DND-41 (cell line): ENCODE measurements around the gene GPR162.

Experiments
- ATAC-seq: fragments of 200-7000 bp; cut with Tn5 transposase; 3 replicates; pipeline ENCODE4 v1.9.1; 2021; ENCODE audit warnings: low read depth; ENCODE audit not compliant: insufficient read depth
- DNase-seq: peaks from one replicate; pipeline ENCODE4 v3.0.0-alpha.2; 2020
- H2AFZ ChIP-seq: 2 replicates; pipeline ENCODE4 v1.6.0; 2012; ENCODE audit warnings: low read depth, low read length
- H3K27ac ChIP-seq: 2 replicates; pipeline ENCODE4 v1.5.1; 2012; ENCODE audit warnings: low read length, inconsistent platforms
- H3K27me3 ChIP-seq: fragments of 200-600 bp; sonication (generic); 2 replicates; pipeline ENCODE4 v1.6.0; 2012; ENCODE audit warnings: low read length, mild to moderate bottlenecking, inconsistent platforms; ENCODE audit not compliant: insufficient read depth, poor library complexity
- H3K36me3 ChIP-seq: 2 replicates; pipeline ENCODE4 v1.5.1; 2012; ENCODE audit warnings: low read length, inconsistent platforms; ENCODE audit not compliant: insufficient read depth
- H3K4me1 ChIP-seq: 2 replicates; pipeline ENCODE4 v1.5.1; 2012; ENCODE audit warnings: mild to moderate bottlenecking, low read length; ENCODE audit not compliant: insufficient read depth
- H3K4me2 ChIP-seq: 2 replicates; pipeline ENCODE4 v1.6.0; 2012; ENCODE audit warnings: mild to moderate bottlenecking, moderate library complexity, low read length, inconsistent platforms; ENCODE audit not compliant: insufficient read depth
- H3K4me3 ChIP-seq, 2 experiments: fragments of 200-600 bp in 1 of 2; shearing (Covaris generic) in 1 of 2; 2 replicates each; pipeline ENCODE4 v1.5.1; 2012 to 2016; ENCODE audit warnings: inconsistent platforms in 2 of 2, low read length in 2 of 2, mild to moderate bottlenecking in 2 of 2, low read depth in 1 of 2, moderate library complexity in 1 of 2
- H3K79me2 ChIP-seq: 2 replicates; pipeline ENCODE4 v1.6.0; 2012; ENCODE audit warnings: low read length, inconsistent platforms; ENCODE audit not compliant: insufficient read depth
- H3K9ac ChIP-seq: 2 replicates; pipeline ENCODE4 v1.6.0; 2012; ENCODE audit warnings: low read depth, mild to moderate bottlenecking, inconsistent platforms, low read length, moderate library complexity
- H3K9me3 ChIP-seq: 2 replicates; pipeline ENCODE4 v1.5.1; 2012; ENCODE audit warnings: low read length, moderate library complexity, mild to moderate bottlenecking, inconsistent platforms; ENCODE audit not compliant: insufficient read depth, severe bottlenecking
- H4K20me1 ChIP-seq: 2 replicates; pipeline ENCODE4 v1.6.0; 2012; ENCODE audit warnings: low read length; ENCODE audit not compliant: insufficient read depth
- CTCF ChIP-seq: IDR thresholded peaks from 2 replicates; pipeline ENCODE4 v1.5.1; 2012; ENCODE audit warnings: borderline replicate concordance, low read length, moderate library complexity, mild to moderate bottlenecking; ENCODE audit not compliant: poor library complexity, severe bottlenecking; ENCODE audit errors: extremely low read depth
- EZH2 ChIP-seq: IDR thresholded peaks from 3 replicates; pipeline ENCODE4 v1.6.1; 2012; ENCODE audit warnings: borderline replicate concordance, low read depth, mild to moderate bottlenecking, moderate library complexity, low read length, inconsistent platforms; ENCODE audit not compliant: severe bottlenecking

GPR162 gene

DNA sequence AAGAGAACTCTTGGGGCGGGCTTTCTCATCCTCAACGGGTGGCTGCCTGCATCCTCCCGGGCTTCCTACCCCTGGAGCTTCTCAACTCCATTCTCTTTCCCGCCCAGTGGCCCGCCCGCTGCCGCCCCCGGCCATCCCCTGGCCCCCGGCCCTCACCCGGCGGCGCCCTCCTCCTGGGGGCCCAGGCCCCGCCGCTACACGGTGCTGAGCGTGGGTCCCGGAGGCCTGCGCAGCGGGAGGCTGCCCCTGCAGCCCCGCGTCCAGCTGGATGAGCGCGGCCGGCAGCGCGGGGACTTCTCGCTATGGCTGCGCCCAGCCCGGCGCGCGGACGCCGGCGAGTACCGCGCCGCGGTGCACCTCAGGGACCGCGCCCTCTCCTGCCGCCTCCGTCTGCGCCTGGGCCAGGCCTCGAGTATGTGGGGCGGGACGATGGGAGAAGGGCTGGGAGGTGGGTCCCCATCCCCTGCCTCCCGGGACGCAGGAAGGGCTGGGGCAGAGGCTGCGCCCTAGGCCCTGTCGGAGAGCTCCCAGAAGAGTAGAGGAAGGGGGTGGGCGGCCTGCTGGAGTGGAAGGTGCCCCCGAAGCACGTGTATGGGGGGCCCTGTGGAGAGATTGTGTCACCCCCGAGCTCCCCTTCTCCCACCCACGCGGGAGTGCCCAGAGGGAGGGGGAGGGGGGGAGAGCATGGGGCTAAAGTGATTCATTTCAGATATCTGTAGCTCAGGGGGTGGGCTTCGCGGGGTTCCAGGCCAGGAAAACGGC lies 47.9 kb upstream of the GPR162 start:
- ATAC-seq, result no peak
- Histone ChIP-seq H3K4me2 (no peak overlapping the region), H3K36me3 (no peaks in the 10 kb centered on the region), H4K20me1 (no peaks in the 10 kb centered on the region), H3K9ac (no peak overlapping the region), H3K27ac (no peak overlapping the region), H3K4me1 (peaks cover 7% of the 10 kb centered on the region), H3K27me3 (peaks cover 7% of the 10 kb centered on the region), H3K4me3 (no peak overlapping the region), H3K9me3 (no peaks in the 10 kb centered on the region), H3K79me2 (no peaks in the 10 kb centered on the region), H2AFZ (no peak overlapping the region)
- no peak for TF ChIP-seq EZH2
- no peak for TF ChIP-seq CTCF
- no peak for DNase-seq

- no peaks in the 10 kb centered on the region for H4K20me1 ChIP-seq
- no peak overlapping the region for H3K4me2 ChIP-seq
- no peaks in the 10 kb centered on the region for H3K9me3 ChIP-seq
- no peak for TF ChIP-seq CTCF
- no peak for TF ChIP-seq EZH2
- peaks cover 2% of the 10 kb centered on the region for H3K27me3 ChIP-seq
- H3K9ac ChIP-seq, result no peak overlapping the region
- no peaks in the 10 kb centered on the region for H3K79me2 ChIP-seq
- H2AFZ ChIP-seq, result no peak overlapping the region
- peaks cover 11% of the 10 kb centered on the region for H3K4me1 ChIP-seq
- no peaks in the 10 kb centered on the region for H3K36me3 ChIP-seq
- no peak overlapping the region for H3K27ac ChIP-seq
- H3K4me3 ChIP-seq, result no peak overlapping the region
- DNase-seq (no peak), ATAC-seq (no peak)
Measured at GRCh38 chr12:6774499-6775062, 47.0 kb upstream of the GPR162 start.

DNA sequence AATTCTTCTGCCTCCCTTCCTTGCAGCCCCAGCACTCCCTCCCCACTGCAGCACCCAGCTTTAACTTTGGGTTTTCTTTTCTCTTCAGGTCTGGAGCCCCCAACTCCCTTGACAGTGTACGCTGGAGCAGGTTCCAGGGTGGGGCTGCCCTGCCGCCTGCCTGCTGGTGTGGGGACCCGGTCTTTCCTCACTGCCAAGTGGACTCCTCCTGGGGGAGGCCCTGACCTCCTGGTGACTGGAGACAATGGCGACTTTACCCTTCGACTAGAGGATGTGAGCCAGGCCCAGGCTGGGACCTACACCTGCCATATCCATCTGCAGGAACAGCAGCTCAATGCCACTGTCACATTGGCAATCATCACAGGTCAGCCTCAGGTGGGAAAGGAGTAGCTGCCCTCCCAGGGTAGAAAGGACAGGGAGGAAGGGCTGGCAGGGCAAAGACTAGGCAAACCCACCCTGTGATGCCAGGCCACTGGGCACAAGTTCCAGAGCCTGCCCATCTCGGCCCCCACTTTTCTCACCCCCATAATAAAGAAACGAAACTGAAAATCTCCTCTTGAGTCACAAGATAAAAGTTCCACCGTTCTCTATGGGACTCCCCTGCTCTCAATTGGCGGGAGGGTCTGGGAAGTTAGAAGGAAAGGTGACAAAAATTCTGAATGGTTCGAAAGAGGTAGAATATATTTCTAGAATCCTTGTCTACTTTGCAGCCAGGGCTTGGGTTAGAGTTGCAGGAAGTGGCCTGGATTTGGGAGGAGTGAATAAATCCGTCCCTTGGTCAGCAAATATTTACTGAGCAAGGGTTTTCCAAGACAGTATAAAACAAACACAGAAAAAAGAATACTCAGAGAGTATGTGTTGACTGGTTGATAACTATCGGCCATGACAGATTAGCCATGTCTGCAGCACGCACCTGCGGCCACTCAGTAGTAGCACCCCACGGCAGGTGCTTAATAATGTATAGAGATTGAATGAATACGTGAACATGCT lies 46.1 kb upstream of the GPR162 start:
- ATAC-seq, result no peak

More for the DNA sequence above, 46.1 kb upstream of the GPR162 start:
- H4K20me1 ChIP-seq, result no peaks in the 10 kb centered on the region
- no peak overlapping the region for H3K4me3 ChIP-seq
- H3K27me3 ChIP-seq, result peaks cover 2% of the 10 kb centered on the region
- H3K27ac ChIP-seq, result no peak overlapping the region
- H3K4me2 ChIP-seq, result no peak overlapping the region
- H3K9me3 ChIP-seq, result no peaks in the 10 kb centered on the region
- no peaks in the 10 kb centered on the region for H3K79me2 ChIP-seq
- H3K4me1 ChIP-seq, result peaks cover 11% of the 10 kb centered on the region
- TF ChIP-seq EZH2, result no peak
- TF ChIP-seq CTCF, result no peak
- no peaks in the 10 kb centered on the region for H3K36me3 ChIP-seq
- no peak overlapping the region for H2AFZ ChIP-seq
- no peak for DNase-seq
- H3K9ac ChIP-seq, result no peak overlapping the region
